IMR-90 (cell line): Measurements from ENCODE around the gene UBL3. TPM values are rescaled to one million over a fixed set of nuclear protein-coding genes. Genes with fewer than 3 reads are reported as not detected.

Experiments used
- ATAC-seq: fragments of 200-7000 bp; cut with Tn5 transposase; 2 replicates; pipeline ENCODE4 v1.9.1; 2020; ENCODE audit warnings: low read depth, mild to moderate bottlenecking, moderate library complexity
- BruUV-seq: library from RNA; stranded (reverse); fragments of 400-500 nt; replicated peaks from 2 replicates; lab custom pipeline; 2021; lab: Mats Ljungman, UMichigan
- CTCF ChIA-PET: fragments of 300-600 bp; formaldehyde crosslinking; extraction: SDS; loops from one replicate; lab custom pipeline; 2021; ENCODE audit warnings: antibody characterized with exemption; lab: Yijun Ruan, JAX
- POLR2A ChIA-PET: fragments of 300-600 bp; sonication (Branson Sonifier 250); formaldehyde crosslinking; loops from one replicate; lab custom pipeline; 2022; ENCODE audit warnings: antibody characterized with exemption; ENCODE audit not compliant: unreplicated experiment; lab: Charles Lee
- DNase-seq: peaks from one replicate; pipeline ENCODE4 v3.0.0; 2013
- H2AFZ ChIP-seq: replicated peaks from 2 replicates; pipeline ENCODE3; 2013; ENCODE audit warnings: low read length, mild to moderate bottlenecking; ENCODE audit not compliant: poor library complexity
- H2AK5ac ChIP-seq: 2 replicates; pipeline ENCODE4 v1.6.1; 2013; ENCODE audit warnings: low read depth, low read length, inconsistent platforms
- H2AK9ac ChIP-seq: replicated peaks from 2 replicates; pipeline ENCODE3; 2013; ENCODE audit warnings: mild to moderate bottlenecking, low read depth, low read length, moderate library complexity; ENCODE audit not compliant: poor library complexity
- H2BK120ac ChIP-seq: 2 replicates; pipeline ENCODE4 v1.6.1; 2013; ENCODE audit warnings: low read depth, low read length, inconsistent platforms
- H2BK15ac ChIP-seq: 3 replicates; pipeline ENCODE4 v1.6.1; 2013; ENCODE audit warnings: low read depth, low read length, inconsistent platforms
- H2BK20ac ChIP-seq: 2 replicates; pipeline ENCODE4 v1.6.1; 2013; ENCODE audit warnings: low read depth, mild to moderate bottlenecking, inconsistent platforms, low read length, moderate library complexity
- H2BK5ac ChIP-seq: 2 replicates; pipeline ENCODE4 v1.6.1; 2013; ENCODE audit warnings: mild to moderate bottlenecking, low read depth, low read length, inconsistent platforms; ENCODE audit not compliant: poor library complexity, severe bottlenecking
- H3K14ac ChIP-seq: replicated peaks from 2 replicates; pipeline ENCODE4 v1.6.1; 2013; ENCODE audit warnings: low read depth, low read length, inconsistent platforms
- H3K18ac ChIP-seq: 2 replicates; pipeline ENCODE4 v1.6.1; 2013; ENCODE audit warnings: low read depth, low read length, control low read depth
- H3K23ac ChIP-seq: 2 replicates; pipeline ENCODE4 v1.6.1; 2013; ENCODE audit warnings: low read depth, low read length, inconsistent platforms
- H3K27ac ChIP-seq: 2 replicates; pipeline ENCODE4 v1.5.1; 2013; ENCODE audit warnings: mild to moderate bottlenecking, control low read depth, low read length; ENCODE audit not compliant: insufficient read depth
- H3K27me3 ChIP-seq: 2 replicates; pipeline ENCODE4 v1.6.1; 2013; ENCODE audit warnings: low read length; ENCODE audit not compliant: control insufficient read depth, insufficient read depth
- H3K36me3 ChIP-seq: 2 replicates; pipeline ENCODE4 v1.6.1; 2013; ENCODE audit warnings: low read length, mixed read lengths; ENCODE audit not compliant: control insufficient read depth, insufficient read depth
- H3K4ac ChIP-seq: 2 replicates; pipeline ENCODE4 v1.6.1; 2013; ENCODE audit warnings: low read depth, low read length, inconsistent platforms
- H3K4me1 ChIP-seq: 2 replicates; pipeline ENCODE4 v1.6.1; 2013; ENCODE audit warnings: low read length, mixed read lengths; ENCODE audit not compliant: control insufficient read depth, insufficient read depth
- H3K4me2 ChIP-seq: 2 replicates; pipeline ENCODE4 v1.6.1; 2013; ENCODE audit warnings: low read depth, mild to moderate bottlenecking, control low read depth, low read length, moderate library complexity
- H3K4me3 ChIP-seq: 2 replicates; pipeline ENCODE4 v1.5.1; 2013; ENCODE audit warnings: low read depth, mild to moderate bottlenecking, control low read depth, low read length, moderate library complexity; ENCODE audit not compliant: insufficient read depth
- H3K56ac ChIP-seq: 2 replicates; pipeline ENCODE4 v1.6.1; 2013; ENCODE audit warnings: low read length, inconsistent platforms; ENCODE audit not compliant: insufficient read depth; ENCODE audit errors: extremely low read depth
- H3K79me1 ChIP-seq, 2 experiments: 2 replicates each; pipeline ENCODE4 v1.6.1; 2013; ENCODE audit warnings: low read length in 2 of 2, inconsistent platforms in 1 of 2, low read depth in 1 of 2
- H3K9ac ChIP-seq: 2 replicates; pipeline ENCODE4 v1.6.1; 2013; ENCODE audit warnings: low read depth, low read length, control low read depth
- H3K9me1 ChIP-seq: 2 replicates; pipeline ENCODE4 v1.6.1; 2013; ENCODE audit warnings: low read length, inconsistent platforms; ENCODE audit not compliant: insufficient read depth
- H3K9me3 ChIP-seq: 2 replicates; pipeline ENCODE4 v1.6.1; 2013; ENCODE audit warnings: low read length; ENCODE audit not compliant: control insufficient read depth, insufficient read depth
- H4K20me1 ChIP-seq: 2 replicates; pipeline ENCODE4 v1.6.1; 2013; ENCODE audit warnings: low read length, inconsistent platforms; ENCODE audit not compliant: insufficient read depth
- H4K5ac ChIP-seq: 2 replicates; pipeline ENCODE4 v1.6.1; 2013; ENCODE audit warnings: mild to moderate bottlenecking, low read depth, low read length, control low read depth
- H4K8ac ChIP-seq, 2 experiments: 2 replicates each; pipeline ENCODE4 v1.6.1; 2013; ENCODE audit warnings: low read depth in 2 of 2, low read length in 2 of 2, control low read depth in 1 of 2, inconsistent platforms in 1 of 2
- H4K91ac ChIP-seq: 2 replicates; pipeline ENCODE4 v1.6.1; 2013; ENCODE audit warnings: low read depth, low read length, inconsistent platforms; ENCODE audit not compliant: insufficient read depth
- CHD1 ChIP-seq: IDR thresholded peaks from 2 replicates; pipeline ENCODE4 v1.6.1; 2012; ENCODE audit warnings: low read depth, low read length, improper control_type of control experiment
- NFE2L2 ChIP-seq: fragments of 150-350 bp; IDR thresholded peaks from 2 replicates; pipeline ENCODE4 v1.6.1; 2016; ENCODE audit warnings: low read depth, mild to moderate bottlenecking, low read length
- POLR2A ChIP-seq: IDR thresholded peaks from 2 replicates; pipeline ENCODE4 v1.6.1; 2012; ENCODE audit warnings: mild to moderate bottlenecking, low read depth, low read length
- WGBS, 2 experiments: methylation state at CpG; one replicate each; pipeline versions ENCODE4 v1.1.5 to v1.1.7; 2013; ENCODE audit warnings: missing lambda C conversion rate in 2 of 2; ENCODE audit not compliant: insufficient read length in 1 of 2; ENCODE audit errors: extremely low coverage in 2 of 2; 5-methylcytosine and 5-hydroxymethylcytosine counted together
- dilution Hi-C: fragments of 300-500 bp; cut with HindIII; formaldehyde crosslinking; loops from one replicate; pipeline ENCODE4 v1.14.3; 2018; ENCODE audit warnings: low sequenced_read_pairs; ENCODE audit not compliant: unreplicated experiment
- in situ Hi-C: fragments of 300-500 bp; cut with MboI; formaldehyde crosslinking; loops from 3 replicates; pipeline ENCODE4 v1.14.3; 2019; ENCODE audit warnings: low sequenced_read_pairs, inconsistent platforms, mixed read lengths
- intact Hi-C: fragments of 100-400 bp; cut with micrococcal nuclease; formaldehyde crosslinking; loops from 2 replicates; pipeline ENCODE4 v1.10.0; 2022
- polyA plus RNA-seq, 3 experiments: library from polyadenylated mRNA; depleted of rRNA; stranded (reverse); fragments of >200 nt; gene quantifications; 2 replicates each; pipeline ENCODE4 v1.2.3, GENCODE V29; 2012; ENCODE audit warnings: low replicate concordance in 1 of 3
- total RNA-seq: library from RNA; depleted of rRNA; stranded (reverse); fragments of >200 nt; gene quantifications from 2 replicates; pipeline ENCODE4 v1.2.3, GENCODE V29; 2012

Gene UBL3
- total and polyA plus RNA-seq, 2 of the 4 experiments (the other 2 are of a cell fraction) = 16.0 to 19.9 TPM

GRCh38 chr13:29882076-29882475 lies 31.7 kb upstream of the UBL3 start:
- WGBS, 2 experiments = no CpG with 5 or more reads among the region's 1 CpG

More at GRCh38 chr13:29882076-29882475, 31.7 kb upstream of the UBL3 start:
- peaks cover 6% of the 10 kb centered on the region for H3K27me3 ChIP-seq
- intact Hi-C loops = no loop called here
- no TSS peak for BruUV-seq
- no peak overlapping the region for H3K9ac ChIP-seq
- H2AFZ ChIP-seq = no peak overlapping the region
- ChIA-PET CTCF (no interaction called here), POLR2A (no interaction called here)
- H2AK9ac ChIP-seq = no peak overlapping the region
- ATAC-seq = no peak
- H3K4ac ChIP-seq = no peak overlapping the region
- H2BK20ac ChIP-seq = no peak overlapping the region
- in situ Hi-C loops = no loop called here
- no peaks in the 10 kb centered on the region for H3K4me1 ChIP-seq
- no peak overlapping the region for H3K14ac ChIP-seq
- no peak overlapping the region for H3K56ac ChIP-seq
- H4K5ac ChIP-seq = no peak overlapping the region
- H3K18ac ChIP-seq = no peak overlapping the region
- dilution Hi-C loops = no loop called here
- H3K79me1 ChIP-seq = no peaks in the 10 kb centered on the region
- TF ChIP-seq NFE2L2 (no peak), CHD1 (no peak), POLR2A (no peak)
- no peak overlapping the region for H3K23ac ChIP-seq
- H2BK120ac ChIP-seq = no peak overlapping the region
- H4K8ac ChIP-seq = no peak overlapping the region
- no peak overlapping the region for H4K91ac ChIP-seq
- H3K9me1 ChIP-seq = peaks cover 4% of the 10 kb centered on the region; the same call in 1 of the 2 replicates
- H3K9me3 ChIP-seq = no peaks in the 10 kb centered on the region
- DNase-seq = no peak
- H4K20me1 ChIP-seq = no peaks in the 10 kb centered on the region
- H2BK5ac ChIP-seq = no peak overlapping the region
- no peak overlapping the region for H3K4me3 ChIP-seq
- H3K27ac ChIP-seq = no peak overlapping the region
- no peak overlapping the region for H2BK15ac ChIP-seq
- H3K4me2 ChIP-seq = no peak overlapping the region
- H2AK5ac ChIP-seq = no peak overlapping the region
- H3K36me3 ChIP-seq = no peaks in the 10 kb centered on the region
